ENCODE results near the gene ATG4D.
A peak's percentile ranks its signal among the peaks of the same experiment; 100 is the strongest.

Gene ATG4D

GRCh38 chr19:10543420-10544241 is at the start of gene ATG4D:
Gene ATG4D, plus strand, starts transcription at chr19:10543904. Its CDS starts 187 bp downstream, at chr19:10544091.
- DNase-seq = peak; percentile 98

- no peak for DNase-seq
These were observed 46.3 kb upstream of the ATG4D start for GRCh38 chr19:10497371-10497770.

- no peak for DNase-seq
These were observed 44.0 kb upstream of the ATG4D start for GRCh38 chr19:10499550-10500246.

- DNase-seq = no peak
These were observed 43.5 kb upstream of the ATG4D start for GRCh38 chr19:10500247-10500592.

- peak; percentile 90 for DNase-seq
These were observed 41.7 kb upstream of the ATG4D start for GRCh38 chr19:10501971-10502523.

GRCh38 chr19:10502524-10503001 is 41.1 kb upstream of the ATG4D start:
- DNase-seq = peak; percentile 98

GRCh38 chr19:10503002-10503789 is 40.5 kb upstream of the ATG4D start, which contains the start of gene KEAP1:
Gene KEAP1, minus strand, starts transcription at chr19:10503356. Its CDS starts 3,323 bp downstream, at chr19:10500033.
- peak; percentile 67 for DNase-seq

GRCh38 chr19:10505583-10506229 is 38.0 kb upstream of the ATG4D start:
- DNase-seq = peak; percentile 81

- DNase-seq = no peak
These were observed 35.7 kb upstream of the ATG4D start for GRCh38 chr19:10508036-10508435.

GRCh38 chr19:10508707-10509106 is 35.0 kb upstream of the ATG4D start:
- no peak for DNase-seq

- peak; percentile 39 for DNase-seq
These were observed 33.4 kb upstream of the ATG4D start for GRCh38 chr19:10510301-10510802.

GRCh38 chr19:10513223-10513622 is 30.5 kb upstream of the ATG4D start:
- no peak for DNase-seq

- DNase-seq = no peak
These were observed 29.2 kb upstream of the ATG4D start for GRCh38 chr19:10514211-10515145.

- no peak for DNase-seq
These were observed 27.7 kb upstream of the ATG4D start for GRCh38 chr19:10516064-10516385.

GRCh38 chr19:10516671-10517286 is 26.9 kb upstream of the ATG4D start:
- no peak for DNase-seq

GRCh38 chr19:10517361-10517759 is 26.3 kb upstream of the ATG4D start, which contains the start of gene S1PR5:
Gene S1PR5, minus strand, starts transcription at chr19:10517447. Its CDS starts 2,436 bp downstream, at chr19:10515011.
- DNase-seq = peak; percentile 32

- DNase-seq = no peak
These were observed 25.8 kb upstream of the ATG4D start for GRCh38 chr19:10517760-10518443.

- no peak for DNase-seq
These were observed 25.0 kb upstream of the ATG4D start for GRCh38 chr19:10518444-10519361.

GRCh38 chr19:10519421-10519820 is 24.3 kb upstream of the ATG4D start:
- no peak for DNase-seq
